BLaER1 (cell line): ENCODE data around the gene COL26A1.
A peak's percentile ranks its signal among the peaks of the same experiment; 100 is the strongest.
"Not testable (repeated sequence)": the region's sequence is repeated elsewhere in the genome, so short reads cannot be mapped to it uniquely, and the experiment has no call there.

Source experiments
- H3K27ac ChIP-seq: shearing (Covaris generic); formaldehyde crosslinking; 2 replicates; pipeline ENCODE4 v1.8.1; 2022
- H3K27me3 ChIP-seq: shearing (Covaris generic); formaldehyde crosslinking; 2 replicates; pipeline ENCODE4 v1.8.1; 2022
- H3K36me3 ChIP-seq: shearing (Covaris generic); formaldehyde crosslinking; 2 replicates; pipeline ENCODE4 v1.8.1; 2022
- H3K4me1 ChIP-seq: shearing (Covaris generic); formaldehyde crosslinking; 2 replicates; pipeline ENCODE4 v1.8.1; 2022
- H3K4me2 ChIP-seq: shearing (Covaris generic); formaldehyde crosslinking; 2 replicates; pipeline ENCODE4 v1.8.1; 2022
- H3K4me3 ChIP-seq: shearing (Covaris generic); formaldehyde crosslinking; 2 replicates; pipeline ENCODE4 v1.8.1; 2022
- H3K9ac ChIP-seq: shearing (Covaris generic); formaldehyde crosslinking; 2 replicates; pipeline ENCODE4 v1.8.1; 2022
- H3K9me3 ChIP-seq: shearing (Covaris generic); formaldehyde crosslinking; 2 replicates; pipeline ENCODE4 v1.8.1; 2022
- H4K20me1 ChIP-seq: shearing (Covaris generic); formaldehyde crosslinking; 2 replicates; pipeline ENCODE4 v1.8.1; 2022
- Cebpa-rat ChIP-seq: shearing (Covaris generic); IDR thresholded peaks from 2 replicates; pipeline ENCODE4 v1.8.1; 2022

The COL26A1 gene

DNA sequence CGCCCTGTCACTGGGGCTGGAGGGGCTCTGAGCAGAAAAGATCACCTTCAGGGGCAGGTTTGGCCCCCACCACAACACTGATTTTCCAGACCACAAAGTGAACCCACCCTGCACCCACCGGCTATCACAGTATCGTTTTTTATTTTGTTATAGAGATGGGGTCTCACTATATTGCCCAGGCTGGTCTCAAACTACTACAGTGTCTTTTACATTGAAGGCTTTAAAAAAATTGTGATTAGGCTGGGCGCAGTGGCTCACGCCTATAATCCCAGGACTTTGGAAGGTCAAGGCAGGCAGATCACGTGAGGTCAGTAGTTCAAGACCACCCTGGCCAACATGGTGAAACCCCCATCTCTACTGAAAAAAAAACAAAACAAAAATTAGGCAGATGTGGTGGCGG, 125.1 kb downstream of the COL26A1 start:
- H3K4me2 ChIP-seq, result no peak overlapping the region
- no peak for TF ChIP-seq Cebpa-rat
- no peaks in the 10 kb centered on the region for H4K20me1 ChIP-seq
- no peaks in the 10 kb centered on the region for H3K36me3 ChIP-seq
- H3K4me3 ChIP-seq, result no peak overlapping the region
- H3K4me1 ChIP-seq, result peaks cover 7% of the 10 kb centered on the region
- no peak overlapping the region for H3K9ac ChIP-seq
- H3K9me3 ChIP-seq, result no peaks in the 10 kb centered on the region
- no peaks in the 10 kb centered on the region for H3K27me3 ChIP-seq
- H3K27ac ChIP-seq, result no peak overlapping the region

DNA sequence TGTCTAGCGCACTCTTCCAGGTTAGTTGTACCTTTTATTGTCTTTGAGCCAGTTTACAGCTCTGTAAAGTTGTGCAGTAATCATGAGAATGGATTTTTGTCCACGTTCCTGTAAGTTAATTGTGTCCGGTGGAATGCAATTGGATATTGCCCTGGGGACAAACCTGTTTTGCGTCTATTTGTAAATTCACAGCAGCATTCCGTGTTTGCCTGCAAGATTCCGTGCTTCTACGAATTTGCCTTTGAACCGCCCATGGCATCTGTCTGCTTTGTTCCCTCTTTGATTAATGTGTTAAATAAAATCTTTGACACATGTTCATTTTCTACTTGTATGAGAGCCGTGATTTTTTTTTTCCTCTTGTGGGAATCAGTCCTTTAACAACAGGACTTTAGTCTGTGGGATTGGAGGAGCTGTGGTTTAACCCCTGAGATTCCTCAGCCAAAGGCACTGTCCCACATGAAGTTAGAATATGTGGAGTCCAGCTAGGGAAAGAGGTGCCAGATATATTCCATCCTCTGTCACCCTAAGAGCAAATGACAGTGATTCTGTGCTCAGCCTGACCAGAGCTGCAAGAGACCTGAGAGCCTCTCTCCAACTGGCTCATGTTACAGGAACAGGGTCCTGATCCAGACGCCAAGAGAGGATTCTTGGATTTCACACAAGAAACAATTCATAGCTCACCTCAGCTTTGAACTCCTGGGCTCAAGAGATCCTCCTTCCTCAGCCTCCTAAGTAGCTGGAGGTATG, 126.3 kb downstream of the COL26A1 start:
- no peak for TF ChIP-seq Cebpa-rat
- Histone ChIP-seq H3K4me3 (no peak overlapping the region), H3K4me2 (no peak overlapping the region), H3K36me3 (no peaks in the 10 kb centered on the region), H3K9ac (no peak overlapping the region), H3K27me3 (no peaks in the 10 kb centered on the region), H3K4me1 (peaks cover 7% of the 10 kb centered on the region), H3K9me3 (no peaks in the 10 kb centered on the region), H4K20me1 (no peaks in the 10 kb centered on the region), H3K27ac (no peak overlapping the region)

DNA sequence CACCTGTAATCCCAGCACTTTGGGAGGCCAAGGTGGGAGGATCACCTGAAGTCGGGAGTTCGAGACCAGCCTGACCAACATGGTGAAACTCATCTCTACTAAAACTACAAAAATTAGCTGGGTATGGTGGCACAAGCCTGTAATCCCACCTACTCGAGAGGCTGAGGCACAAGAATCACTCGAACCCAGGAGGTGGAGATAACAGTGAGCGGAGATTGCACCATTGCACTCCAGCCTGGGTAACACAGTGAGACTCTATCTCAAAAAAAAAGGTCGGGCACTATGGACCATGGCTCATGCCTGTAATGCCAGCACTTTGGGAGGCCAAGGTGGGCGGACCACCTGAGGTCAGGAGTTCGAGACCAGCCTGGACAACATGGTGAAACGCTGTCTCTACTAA, 127.8 kb downstream of the COL26A1 start:
- not testable (repeated sequence) for H3K27ac ChIP-seq, H3K9ac ChIP-seq, H3K4me2 ChIP-seq, H3K36me3 ChIP-seq, H3K4me3 ChIP-seq, H3K9me3 ChIP-seq, H3K27me3 ChIP-seq, H4K20me1 ChIP-seq
- H3K4me1 ChIP-seq, result peaks cover 18% of the 10 kb centered on the region

DNA sequence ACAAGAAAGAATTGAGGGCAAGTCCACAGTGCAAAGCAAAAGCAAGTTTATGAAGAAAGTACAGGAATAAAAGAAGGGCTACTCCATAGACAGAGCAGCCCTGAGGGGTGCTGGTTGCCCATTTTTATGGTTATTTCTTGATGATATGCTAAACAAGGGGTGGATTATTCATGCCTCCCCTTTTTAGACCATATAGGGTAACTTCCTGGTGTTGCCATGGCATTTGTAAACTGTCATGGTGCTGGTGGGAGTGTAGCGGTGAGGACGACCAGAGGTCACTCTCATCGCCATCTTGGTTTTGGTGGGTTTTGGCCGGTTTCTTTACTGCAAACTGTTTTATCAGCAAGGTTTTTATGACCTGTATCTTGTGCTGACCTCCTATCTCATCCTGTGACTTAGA, 128.8 kb downstream of the COL26A1 start:
- H3K4me1 ChIP-seq, result peaks cover 25% of the 10 kb centered on the region
- H3K9ac ChIP-seq, H3K9me3 ChIP-seq, H3K27me3 ChIP-seq, H3K27ac ChIP-seq, H3K4me3 ChIP-seq, H3K4me2 ChIP-seq, H4K20me1 ChIP-seq, H3K36me3 ChIP-seq: not testable (repeated sequence)

DNA sequence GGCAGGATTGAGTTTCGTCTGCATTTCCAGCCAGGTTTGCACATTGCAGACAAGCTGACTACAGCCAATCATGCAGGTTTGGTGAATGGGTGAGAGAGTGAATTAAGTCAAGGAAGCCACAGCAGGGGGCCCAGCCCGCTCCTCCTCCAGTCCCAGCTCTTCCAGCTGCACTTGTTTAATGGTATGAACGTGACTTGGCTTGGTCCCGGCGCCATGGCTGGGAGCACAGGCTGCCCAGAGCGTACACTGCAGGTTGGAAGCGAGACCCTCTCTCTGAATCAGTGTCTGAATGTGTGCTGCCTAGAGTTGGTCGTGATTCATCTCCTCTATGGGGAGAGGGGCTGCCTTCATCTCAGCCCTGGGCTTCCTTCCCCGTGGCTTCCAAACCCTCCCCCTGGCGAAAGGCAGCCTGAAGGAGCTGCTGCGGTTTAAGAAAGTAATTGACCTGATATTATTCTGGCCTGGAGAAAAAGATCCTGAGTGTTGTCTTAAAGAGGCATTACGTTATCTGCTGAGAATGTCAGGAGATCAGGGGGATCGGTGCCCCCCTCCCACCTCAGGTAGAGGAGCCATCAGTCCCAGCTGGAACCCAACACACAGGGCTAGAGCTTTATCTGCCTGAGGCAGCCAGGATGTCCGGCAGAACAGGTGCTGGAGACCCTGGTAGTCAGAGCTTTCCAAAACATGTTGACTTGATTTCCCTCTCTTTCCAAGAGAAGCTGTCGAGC, 132.1 kb downstream of the COL26A1 start:
- no peak overlapping the region for H3K9ac ChIP-seq

DNA sequence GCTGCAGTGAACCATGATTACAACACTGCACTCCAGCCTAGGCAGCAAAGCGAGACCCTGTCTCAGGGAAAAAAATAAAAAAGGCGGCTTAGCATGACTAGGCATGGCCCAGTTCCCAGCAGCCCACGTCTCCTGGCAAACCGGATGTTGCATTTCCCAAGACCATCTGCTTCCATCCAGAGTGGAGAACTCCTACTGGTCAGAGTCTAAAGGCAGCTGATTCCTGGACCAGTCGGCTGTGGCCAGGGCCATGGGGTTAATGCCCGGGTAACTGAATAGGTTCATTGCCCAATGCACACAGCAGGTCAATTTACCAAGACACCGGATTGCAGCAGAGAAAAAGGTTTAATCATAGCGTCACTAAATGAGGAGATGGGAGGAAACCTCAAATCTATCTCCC, 133.3 kb downstream of the COL26A1 start:
- Histone ChIP-seq H3K36me3 (no peaks in the 10 kb centered on the region), H3K27me3 (no peaks in the 10 kb centered on the region), H4K20me1 (no peaks in the 10 kb centered on the region), H3K4me1 (peaks cover 42% of the 10 kb centered on the region), H3K4me3 (no peak overlapping the region), H3K27ac (peak overlapping the region; percentile 41; the same call in 1 of the 2 replicates), H3K9ac (no peak overlapping the region), H3K9me3 (peaks cover 6% of the 10 kb centered on the region; the same call in 1 of the 2 replicates), H3K4me2 (peak overlapping the region; percentile 65)
- peak; percentile 46; the same call in 1 of the 2 replicates for TF ChIP-seq Cebpa-rat

More for the DNA sequence above, 132.1 kb downstream of the COL26A1 start:
- Histone ChIP-seq H4K20me1 (no peaks in the 10 kb centered on the region), H3K27me3 (no peaks in the 10 kb centered on the region), H3K4me1 (peaks cover 42% of the 10 kb centered on the region), H3K36me3 (no peaks in the 10 kb centered on the region), H3K9me3 (peaks cover 6% of the 10 kb centered on the region; the same call in 1 of the 2 replicates), H3K27ac (no peak overlapping the region), H3K4me2 (peak overlapping the region; percentile 65; the same call in 1 of the 2 replicates), H3K4me3 (no peak overlapping the region)
- TF ChIP-seq Cebpa-rat, result no peak

DNA sequence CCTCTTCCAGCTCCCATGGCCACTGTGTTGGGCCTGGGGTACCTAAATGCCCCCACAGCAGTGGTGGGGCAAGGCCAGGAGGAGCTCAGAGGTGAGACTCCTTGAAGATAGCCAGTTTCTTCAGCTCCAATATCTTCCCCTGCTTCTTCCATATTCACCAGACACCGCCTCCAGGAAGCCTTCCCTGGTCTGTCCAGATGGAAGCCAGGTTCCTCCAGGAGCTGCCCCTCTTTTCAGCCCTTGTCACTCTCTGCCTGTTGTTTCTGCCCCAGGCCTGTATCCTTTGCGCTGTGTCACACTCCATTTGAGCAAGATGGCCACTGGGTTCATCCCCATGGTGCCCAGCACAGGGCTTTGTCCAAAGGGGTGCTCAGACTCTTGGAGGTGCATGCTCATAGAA, 138.7 kb downstream of the COL26A1 start:
- Histone ChIP-seq H3K9ac (no peak overlapping the region), H3K36me3 (no peaks in the 10 kb centered on the region), H3K27me3 (0 out of 2 replicates have a peak, but pooled peaks cover 3% of the 10 kb centered on the region), H3K9me3 (no peaks in the 10 kb centered on the region), H3K4me1 (peaks cover 59% of the 10 kb centered on the region), H3K4me2 (no peak overlapping the region), H4K20me1 (no peaks in the 10 kb centered on the region), H3K4me3 (no peak overlapping the region), H3K27ac (no peak overlapping the region)
- TF ChIP-seq Cebpa-rat, result no peak

DNA sequence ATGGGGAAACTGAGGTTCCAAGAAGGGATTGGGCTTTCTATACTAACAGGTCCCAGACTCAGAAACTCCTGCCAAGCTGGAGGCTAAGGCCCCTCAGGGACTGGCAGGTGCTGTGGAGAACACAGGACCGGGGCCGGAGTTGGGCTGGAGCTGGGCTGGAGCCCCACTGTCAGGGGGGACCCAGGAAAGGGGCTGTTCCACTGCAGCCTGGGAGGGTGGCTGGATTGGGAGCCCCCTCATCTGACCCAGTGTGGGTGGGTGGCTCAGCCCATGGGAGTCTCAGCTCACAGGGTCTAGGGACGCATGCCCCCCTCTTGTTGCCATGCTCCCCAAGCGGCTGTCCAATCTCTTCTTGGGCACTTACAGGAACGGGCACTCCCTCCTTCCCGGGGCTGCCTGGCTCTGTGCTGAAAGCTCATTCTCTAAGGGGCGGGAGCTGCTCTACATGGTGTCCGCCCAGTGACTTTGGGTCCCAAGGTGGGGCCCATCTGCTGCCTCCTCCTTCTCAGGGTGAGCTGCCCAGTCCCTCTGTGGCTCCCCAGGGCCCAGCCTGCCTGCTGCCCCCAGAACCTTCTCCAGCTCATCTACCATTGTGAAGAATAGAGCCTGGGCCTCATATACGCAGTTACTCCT, 139.9 kb downstream of the COL26A1 start:
- Histone ChIP-seq H3K4me2 (peak overlapping the region; percentile 72), H3K27ac (peak overlapping the region; percentile 86), H3K27me3 (0 out of 2 replicates have a peak, but pooled peaks cover 3% of the 10 kb centered on the region), H3K9me3 (no peaks in the 10 kb centered on the region), H3K4me3 (no peak overlapping the region), H4K20me1 (no peaks in the 10 kb centered on the region), H3K36me3 (no peaks in the 10 kb centered on the region), H3K4me1 (peaks cover 59% of the 10 kb centered on the region), H3K9ac (no peak overlapping the region)
- no peak for TF ChIP-seq Cebpa-rat

DNA sequence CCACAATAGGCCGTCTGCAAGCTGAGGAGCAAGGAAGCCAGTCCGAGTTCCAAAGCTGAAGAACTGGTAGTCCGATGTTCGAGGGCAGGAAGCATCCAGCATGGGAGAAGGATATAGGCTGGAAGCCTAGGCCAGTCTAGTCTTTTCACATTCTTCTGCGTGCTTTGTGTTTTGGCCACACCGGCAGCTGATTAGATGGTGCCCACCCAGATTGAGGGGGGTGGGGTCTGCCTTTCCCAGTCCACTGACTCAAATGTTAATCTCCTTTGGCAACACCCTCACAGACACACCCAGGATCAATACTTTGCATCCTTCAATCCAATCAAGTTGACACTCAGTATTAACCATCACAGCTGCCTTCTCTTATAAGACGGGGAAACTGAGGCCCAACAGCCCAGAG, 142.8 kb downstream of the COL26A1 start:
- not testable (repeated sequence) for H3K9ac ChIP-seq, H4K20me1 ChIP-seq, H3K9me3 ChIP-seq, H3K36me3 ChIP-seq, H3K4me3 ChIP-seq, H3K27ac ChIP-seq, H3K27me3 ChIP-seq
- Histone ChIP-seq H3K4me1 (peaks cover 72% of the 10 kb centered on the region), H3K4me2 (peak overlapping the region; percentile 72; the same call in 1 of the 2 replicates)

DNA sequence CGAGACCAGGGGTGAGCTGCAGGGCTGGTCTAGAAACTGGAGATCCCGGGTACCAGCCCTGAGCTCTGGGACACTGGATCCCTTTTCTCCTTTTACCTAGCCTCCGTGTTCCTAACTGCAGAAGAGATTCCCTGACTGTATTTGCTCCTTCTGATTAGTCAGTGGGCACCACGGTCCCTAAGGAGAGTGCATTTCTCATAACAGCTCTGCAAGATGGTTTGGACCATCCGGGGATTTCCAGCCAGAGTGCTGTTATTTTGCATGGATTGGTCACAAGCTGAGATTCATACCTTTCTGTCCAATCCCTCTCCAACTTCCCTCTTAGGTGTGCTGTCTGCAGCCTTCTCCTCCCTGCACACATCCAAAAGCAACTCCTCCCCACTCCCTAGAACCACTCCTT, 143.9 kb downstream of the COL26A1 start:
- H3K9ac ChIP-seq, result no peak overlapping the region
- no peaks in the 10 kb centered on the region for H3K36me3 ChIP-seq
- H3K27ac ChIP-seq, result no peak overlapping the region
- no peak for TF ChIP-seq Cebpa-rat
- H3K9me3 ChIP-seq, result no peaks in the 10 kb centered on the region
- peaks cover 72% of the 10 kb centered on the region for H3K4me1 ChIP-seq
- H3K4me3 ChIP-seq, result no peak overlapping the region
- H4K20me1 ChIP-seq, result no peaks in the 10 kb centered on the region
- peak overlapping the region; percentile 70 for H3K4me2 ChIP-seq
- H3K27me3 ChIP-seq, result 0 out of 2 replicates have a peak, but pooled peaks cover 3% of the 10 kb centered on the region
